SW480 (cell line): ENCODE data around the gene ALDH3B1.

Experiments
- DNase-seq: peaks from one replicate; pipeline ENCODE4 v3.0.0-alpha.2; 2016; ENCODE audit warnings: low spot score

The ALDH3B1 gene

GRCh38 chr11:68013611-68014156 lies 3.6 kb downstream of the ALDH3B1 start:
- no peak for DNase-seq

DNA sequence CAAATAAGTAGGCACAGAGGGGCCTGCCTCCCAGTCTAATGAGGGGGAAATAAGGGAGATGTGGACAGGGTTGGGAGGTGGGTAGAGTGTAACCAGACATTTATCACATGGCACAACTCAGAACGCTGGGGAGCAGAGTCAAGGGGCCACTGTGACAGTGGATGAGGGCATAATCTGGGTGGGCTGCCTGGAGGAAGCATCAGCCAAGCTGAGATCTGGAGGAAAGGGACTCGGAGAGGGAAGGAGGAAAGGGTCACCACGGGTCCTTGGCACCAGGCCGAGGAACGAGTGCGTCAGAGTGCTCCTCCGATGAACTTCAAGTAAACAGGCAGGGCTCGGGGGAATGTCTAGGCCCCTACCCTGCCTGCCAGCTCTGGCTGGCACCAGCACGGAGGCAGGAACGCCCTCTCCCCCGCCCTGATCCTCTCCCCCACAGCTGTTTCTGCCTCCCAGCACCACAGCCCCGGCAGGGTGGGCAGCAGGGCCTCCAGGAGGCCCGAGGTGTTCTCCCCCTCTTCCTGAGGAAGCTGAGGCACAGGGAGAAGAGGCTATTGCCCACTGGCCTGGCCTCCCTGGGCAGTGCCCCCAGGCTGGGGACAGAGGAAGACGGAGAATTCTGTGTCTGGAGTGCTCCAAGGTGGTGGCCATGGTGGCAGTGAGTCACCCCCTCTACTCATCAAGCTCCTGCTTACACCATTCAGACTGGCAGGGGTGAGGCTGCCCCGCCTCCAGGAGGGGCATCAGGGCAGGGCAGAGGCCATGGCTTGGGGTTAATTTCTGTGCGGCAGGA lies 4.2 kb downstream of the ALDH3B1 start:
- peak; percentile 90 for DNase-seq

DNA sequence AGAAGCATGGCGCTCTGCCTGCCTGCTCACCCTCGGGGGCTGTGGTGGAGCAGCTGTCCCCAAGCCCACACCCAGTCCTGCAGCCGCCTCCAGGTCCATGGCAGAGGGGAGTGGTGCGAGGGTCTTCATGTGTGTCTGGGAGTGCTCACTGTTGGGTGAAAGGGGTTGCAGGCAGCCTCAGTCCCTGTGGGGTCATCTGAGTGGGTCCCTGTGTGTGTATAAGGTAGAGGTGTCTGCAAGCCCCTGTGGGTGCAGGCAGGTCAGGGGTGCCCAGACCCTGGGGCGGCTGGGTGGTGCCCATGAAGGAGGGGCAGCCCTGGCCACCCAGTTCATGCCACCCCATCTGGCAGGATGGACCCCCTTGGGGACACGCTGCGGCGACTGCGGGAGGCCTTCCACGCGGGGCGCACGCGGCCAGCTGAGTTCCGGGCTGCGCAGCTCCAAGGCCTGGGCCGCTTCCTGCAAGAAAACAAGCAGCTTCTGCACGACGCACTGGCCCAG lies 4.9 kb downstream of the ALDH3B1 start:
- DNase-seq, result no peak

GRCh38 chr11:68015467-68015866 lies 5.3 kb downstream of the ALDH3B1 start:
- no peak for DNase-seq

GRCh38 chr11:68016161-68016903 lies 6.2 kb downstream of the ALDH3B1 start:
- no peak for DNase-seq

DNA sequence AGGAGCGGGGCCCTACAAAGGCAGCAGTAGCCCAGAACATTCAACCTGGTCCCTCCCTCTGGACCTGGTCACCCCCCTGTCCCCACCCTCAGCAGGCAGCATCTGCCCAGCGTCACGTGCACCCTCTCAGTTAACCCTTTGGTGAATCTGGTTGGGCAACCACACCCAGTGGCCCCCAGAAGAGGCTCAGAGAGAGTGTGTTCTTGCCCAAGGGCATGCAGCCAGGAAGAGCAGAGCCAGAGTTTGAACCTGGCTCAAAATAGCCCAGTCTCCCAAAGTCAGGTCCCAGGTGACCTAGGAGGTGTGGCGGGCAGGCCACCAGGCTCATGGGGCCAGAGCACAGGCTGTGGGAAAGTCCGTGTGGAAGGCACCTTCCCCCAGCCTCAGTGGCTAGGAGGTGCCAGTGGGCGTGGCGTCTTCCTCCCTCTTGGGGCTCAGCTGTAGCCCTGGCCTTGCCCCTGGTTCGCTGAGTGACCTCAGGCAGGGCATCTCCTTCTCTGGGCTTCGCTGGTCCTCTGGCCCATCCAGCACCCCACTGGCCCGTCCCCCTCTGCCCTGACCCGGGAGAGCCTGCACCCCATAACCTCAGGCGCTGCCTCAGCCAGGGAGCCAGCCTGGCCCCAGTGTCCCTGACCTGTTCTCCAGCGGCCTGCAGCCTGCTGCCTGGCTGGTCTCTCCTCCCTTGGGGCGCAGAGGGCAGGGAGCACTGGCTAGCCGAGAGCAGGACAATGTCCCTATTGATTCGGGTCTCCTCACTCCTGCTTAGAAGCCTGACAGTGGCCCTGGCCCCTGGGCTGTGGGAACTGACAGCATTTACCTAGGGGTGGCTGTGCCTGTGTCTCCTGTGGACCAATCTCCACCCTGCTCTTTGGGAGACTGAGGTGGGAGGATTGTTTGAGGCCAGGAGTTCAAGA lies 7.0 kb downstream of the ALDH3B1 start:
- DNase-seq, result peak; percentile 65

- no peak for DNase-seq
These were observed 8.0 kb downstream of the ALDH3B1 start for GRCh38 chr11:68017980-68018729.

DNA sequence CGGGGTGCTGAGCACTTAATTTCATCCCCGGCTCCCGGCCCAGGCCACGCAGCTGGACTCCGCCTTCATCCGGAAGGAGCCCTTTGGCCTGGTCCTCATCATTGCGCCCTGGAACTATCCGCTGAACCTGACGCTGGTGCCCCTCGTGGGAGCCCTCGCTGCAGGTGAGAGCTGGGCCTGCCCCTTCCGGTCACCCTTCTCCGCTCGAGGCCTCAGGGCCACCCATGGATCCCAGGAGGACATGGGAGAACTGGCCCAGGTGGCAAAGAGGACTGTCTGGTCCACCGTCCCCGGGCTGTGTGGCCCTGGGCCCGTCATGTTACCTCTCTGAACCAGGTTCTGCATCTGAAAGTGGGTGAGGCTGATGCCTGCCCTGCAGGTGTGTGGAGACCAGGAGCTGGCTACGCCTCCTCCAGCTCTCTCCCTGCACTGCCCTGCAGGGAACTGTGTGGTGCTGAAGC lies 8.6 kb downstream of the ALDH3B1 start:
- no peak for DNase-seq

GRCh38 chr11:68019486-68019885 lies 9.4 kb downstream of the ALDH3B1 start:
- no peak for DNase-seq

GRCh38 chr11:68020575-68020974 lies 10.4 kb downstream of the ALDH3B1 start:
- DNase-seq, result peak; percentile 41

- peak; percentile 66 for DNase-seq
These were observed 11.2 kb downstream of the ALDH3B1 start for GRCh38 chr11:68021167-68021787.

DNA sequence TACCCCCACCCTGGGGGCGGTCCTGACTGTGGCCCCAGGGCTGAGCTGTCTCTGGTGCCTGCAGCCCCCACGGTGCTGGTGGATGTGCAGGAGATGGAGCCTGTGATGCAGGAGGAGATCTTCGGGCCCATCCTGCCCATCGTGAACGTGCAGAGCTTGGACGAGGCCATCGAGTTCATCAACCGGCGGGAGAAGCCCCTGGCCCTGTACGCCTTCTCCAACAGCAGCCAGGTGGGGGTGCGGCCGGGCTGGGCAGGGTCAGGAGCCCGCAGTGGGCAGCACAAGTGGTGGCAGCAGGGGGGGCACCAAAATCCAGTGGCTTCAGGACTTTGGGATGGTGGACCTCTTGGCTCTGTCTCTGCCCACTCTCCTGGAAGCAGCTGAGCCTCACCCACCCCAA lies 12.4 kb downstream of the ALDH3B1 start:
- no peak for DNase-seq

GRCh38 chr11:68024508-68024907 lies 14.4 kb downstream of the ALDH3B1 start:
- no peak for DNase-seq

DNA sequence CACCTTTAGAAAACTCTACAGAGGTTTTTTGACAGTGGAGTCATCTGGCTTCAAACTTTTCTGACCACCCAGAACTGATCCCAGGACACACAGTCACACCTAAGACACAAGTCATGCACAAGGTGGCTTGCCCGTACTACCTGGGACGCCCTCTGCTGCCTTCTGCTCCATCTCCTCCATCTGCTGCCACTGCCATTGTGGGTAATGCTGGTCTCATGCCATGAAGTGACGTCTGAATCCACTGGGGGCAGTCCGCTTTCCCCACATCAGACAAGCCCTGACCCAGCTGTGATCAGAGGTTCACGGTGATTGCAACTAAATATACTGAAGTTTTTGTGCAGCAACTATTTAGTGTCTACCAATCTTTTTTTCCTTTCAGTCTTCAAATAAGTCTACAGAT lies 14.9 kb downstream of the ALDH3B1 start:
- peak; percentile 43 for DNase-seq

DNA sequence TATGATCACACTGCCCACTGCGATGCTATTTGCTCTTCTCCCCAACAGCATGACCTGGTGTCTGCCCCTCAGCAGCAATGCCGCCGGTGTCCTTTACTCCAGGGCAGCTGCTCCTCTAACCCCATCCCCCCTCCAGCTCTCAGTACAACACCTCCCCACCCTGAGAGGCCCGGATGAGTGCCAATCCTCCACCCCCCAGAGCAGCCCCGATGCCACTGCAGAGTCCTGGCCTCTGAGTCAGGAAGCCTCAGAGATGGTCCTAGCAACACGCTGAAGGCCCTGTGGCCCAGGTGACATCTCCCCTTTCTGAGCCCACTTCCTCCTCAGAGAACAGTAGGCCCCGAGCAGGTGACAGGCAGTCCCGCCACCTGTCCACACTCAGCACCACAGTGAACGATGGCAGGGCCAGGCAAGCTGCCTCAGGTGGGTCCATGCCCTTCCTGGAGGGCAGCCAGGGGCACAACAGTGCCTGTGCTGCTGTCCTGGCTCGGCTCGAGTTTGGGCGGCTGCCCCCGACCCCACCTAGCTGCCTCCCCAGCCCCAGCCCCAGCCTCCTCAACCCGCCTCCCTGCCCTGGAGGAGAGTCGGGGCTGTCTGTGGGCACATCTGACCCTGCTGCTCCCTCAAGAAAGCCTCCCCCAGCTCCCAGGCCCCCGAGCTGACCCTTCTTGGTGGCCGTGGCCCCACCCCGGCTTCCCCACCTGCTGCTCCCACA lies 16.4 kb downstream of the ALDH3B1 start:
- DNase-seq, result no peak

DNA sequence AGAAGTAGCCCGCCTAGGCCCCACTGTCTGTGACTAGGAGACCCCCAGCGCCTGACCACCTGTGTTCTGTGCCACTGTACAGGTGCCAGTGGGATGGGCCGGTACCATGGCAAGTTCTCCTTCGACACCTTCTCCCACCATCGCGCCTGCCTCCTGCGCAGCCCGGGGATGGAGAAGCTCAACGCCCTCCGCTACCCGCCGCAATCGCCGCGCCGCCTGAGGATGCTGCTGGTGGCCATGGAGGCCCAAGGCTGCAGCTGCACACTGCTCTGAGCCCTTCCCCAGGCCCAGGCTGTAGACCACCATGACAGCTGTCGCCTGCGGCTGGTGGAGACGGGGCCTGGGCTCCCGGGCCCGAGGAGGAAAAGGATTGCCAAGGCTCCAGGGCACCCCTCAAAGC lies 17.5 kb downstream of the ALDH3B1 start:
- DNase-seq, result no peak

DNA sequence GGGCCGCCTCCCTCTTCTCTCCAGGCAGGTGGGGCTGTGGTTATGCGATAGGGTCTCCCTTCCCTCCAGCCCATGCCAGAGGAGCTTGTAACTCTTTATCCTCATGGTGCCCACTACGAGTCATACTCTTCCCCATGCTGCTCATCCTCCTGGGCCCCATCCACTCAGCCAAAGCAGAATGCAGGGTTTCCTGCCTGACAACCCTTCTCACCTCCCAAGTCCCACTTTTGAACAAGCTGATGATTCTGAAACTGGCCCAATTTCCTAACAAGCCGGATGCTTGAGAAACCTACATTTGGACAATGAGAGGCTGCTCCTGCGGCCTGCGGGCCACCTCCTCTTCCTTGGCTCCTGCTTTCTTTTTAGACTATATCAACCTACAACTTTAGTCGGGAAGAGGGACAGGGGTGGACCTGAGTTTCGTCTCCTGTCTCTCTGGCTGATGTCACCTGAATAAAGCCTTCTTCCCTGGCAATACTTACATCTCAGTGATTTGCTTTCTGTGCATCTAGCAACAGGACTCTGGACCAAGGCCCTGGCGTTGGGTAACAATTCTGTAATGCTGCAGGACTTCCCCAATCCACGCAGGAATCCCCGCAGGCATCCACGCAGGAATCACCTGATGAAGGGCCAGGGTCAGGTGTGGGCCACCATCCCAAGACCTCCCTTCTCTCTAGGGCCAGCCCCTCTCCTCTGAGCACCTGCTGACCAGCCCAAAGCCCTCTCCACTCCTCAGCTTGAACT lies 18.8 kb downstream of the ALDH3B1 start:
- DNase-seq, result no peak

DNA sequence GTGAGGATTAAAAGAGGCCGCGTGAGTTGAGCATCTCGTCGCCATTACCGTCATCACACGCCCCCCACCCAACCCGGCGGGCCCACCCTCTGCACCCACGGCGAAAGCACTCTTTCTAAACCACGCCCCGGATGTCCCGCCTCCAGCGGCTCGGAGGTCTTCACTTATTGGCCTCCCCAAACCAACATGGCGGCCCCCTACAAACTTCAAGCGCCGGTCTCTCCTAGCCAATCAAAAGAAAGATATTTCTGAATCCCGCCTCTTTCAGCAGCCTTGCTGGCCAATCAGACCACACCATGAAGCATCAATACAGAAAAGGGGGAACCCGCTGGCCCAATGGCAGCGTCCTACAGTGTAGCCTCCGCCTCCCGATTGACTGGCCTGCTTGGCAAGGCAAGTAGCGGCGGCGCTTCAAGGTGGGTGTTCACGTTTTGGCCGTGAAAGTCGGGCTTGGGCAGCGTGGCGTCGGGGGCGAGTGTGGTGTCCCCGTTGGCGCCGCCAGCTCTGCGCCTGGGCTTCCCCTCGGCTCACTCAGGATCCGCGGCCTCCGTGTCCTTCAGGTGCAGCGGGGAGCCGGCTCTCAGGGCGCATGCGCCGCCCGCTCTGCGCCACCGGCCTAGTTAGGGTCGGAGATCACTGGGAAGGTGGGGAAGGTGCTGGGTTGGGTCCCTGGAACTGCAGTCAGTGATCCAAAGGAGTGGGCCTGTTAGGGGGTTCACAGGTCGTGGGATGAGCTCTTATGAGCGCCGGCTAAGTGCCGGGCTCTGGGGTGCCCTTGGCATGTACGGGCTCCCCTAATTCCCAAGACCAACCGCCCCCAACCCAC lies 20.4 kb downstream of the ALDH3B1 start, which contains the start of gene NDUFS8:
Gene NDUFS8 (plus strand): TSS at position 364 of the 826 bp plus-strand sequence. CDS start 1,471 bp downstream, outside the sequence.
- peak; percentile 100 for DNase-seq
